HEK293 (cell line): Measurements from ENCODE around the gene ADAMTSL2.

Source experiments
- CTCF ChIA-PET: fragments of 350-600 bp; formaldehyde crosslinking; extraction: SDS; loops from one replicate; lab custom pipeline; 2021; ENCODE audit warnings: antibody characterized with exemption; lab: Yijun Ruan, JAX
- POLR2A ChIA-PET: fragments of 300-600 bp; formaldehyde crosslinking; extraction: SDS; loops from one replicate; lab custom pipeline; 2020; ENCODE audit warnings: antibody characterized with exemption, inconsistent platforms; lab: Yijun Ruan, JAX
- H3K27ac ChIP-seq: fragments of 200-500 bp; sonication (Bioruptor generic); 2 replicates; pipeline ENCODE4 v1.5.1; 2014; ENCODE audit warnings: low read depth, low read length, control low read depth, inconsistent platforms; ENCODE audit errors: extremely low read depth
- H3K36me3 ChIP-seq, 2 experiments: fragments of 200-500 bp in 1 of 2; sonication (Bioruptor generic) in 1 of 2; 1 replicate in 1 of 2; 2 replicates in 1 of 2; pipeline ENCODE4 v1.5.1; 2014 to 2017; ENCODE audit warnings: inconsistent platforms in 2 of 2, low read length in 2 of 2; ENCODE audit not compliant: control insufficient read depth in 2 of 2, insufficient read depth in 1 of 2
- H3K4me1 ChIP-seq: fragments of 200-500 bp; sonication (Bioruptor generic); 2 replicates; pipeline ENCODE4 v1.5.1; 2014; ENCODE audit warnings: mild to moderate bottlenecking, low read length, inconsistent platforms; ENCODE audit not compliant: control insufficient read depth, insufficient read depth
- H3K4me3 ChIP-seq: 2 replicates; pipeline ENCODE4 v1.5.1; 2011; ENCODE audit warnings: low read depth, mild to moderate bottlenecking, control low read depth, low read length, moderate library complexity
- H3K9me3 ChIP-seq: fragments of 200-500 bp; sonication (Bioruptor generic); 2 replicates; pipeline ENCODE4 v1.5.1; 2014; ENCODE audit warnings: low read depth, low read length, inconsistent platforms; ENCODE audit not compliant: control insufficient read depth, insufficient read depth
- BCL11B ChIP-seq: fragments of 450-650 bp; formaldehyde crosslinking; IDR thresholded peaks from 2 replicates; pipeline ENCODE4 v1.5.1; 2016; ENCODE audit warnings: low read depth, missing biosample characterization, missing genetic modification characterization
- HOXD13 ChIP-seq: sonication (generic); formaldehyde crosslinking; IDR thresholded peaks from 2 replicates; pipeline ENCODE4 v1.8.0; 2022; ENCODE audit warnings: missing genetic modification reagents, borderline replicate concordance
- MYNN ChIP-seq: fragments of 450-650 bp; formaldehyde crosslinking; IDR thresholded peaks from 2 replicates; pipeline ENCODE4 v1.5.1; 2016; ENCODE audit warnings: missing biosample characterization, missing genetic modification characterization, borderline replicate concordance
- SCRT2 ChIP-seq: fragments of 450-650 bp; formaldehyde crosslinking; IDR thresholded peaks from 2 replicates; pipeline ENCODE4 v1.5.1; 2016; ENCODE audit warnings: missing biosample characterization, missing genetic modification characterization
- SP3 ChIP-seq: fragments of 450-650 bp; formaldehyde crosslinking; IDR thresholded peaks from 2 replicates; pipeline ENCODE4 v1.5.1; 2016; ENCODE audit warnings: missing biosample characterization, missing genetic modification characterization
- YY1 ChIP-seq: fragments of 450-650 bp; formaldehyde crosslinking; IDR thresholded peaks from 2 replicates; pipeline ENCODE4 v1.5.1; 2018; ENCODE audit warnings: missing biosample characterization, missing genetic modification characterization
- ZNF112 ChIP-seq: fragments of 450-650 bp; formaldehyde crosslinking; IDR thresholded peaks from 2 replicates; pipeline ENCODE4 v1.5.0; 2017; ENCODE audit warnings: missing biosample characterization, missing genetic modification characterization
- ZNF146 ChIP-seq: fragments of 450-650 bp; formaldehyde crosslinking; IDR thresholded peaks from 2 replicates; pipeline ENCODE4 v1.5.1; 2016; ENCODE audit warnings: missing biosample characterization, missing genetic modification characterization
- ZNF157 ChIP-seq: fragments of 450-650 bp; formaldehyde crosslinking; IDR thresholded peaks from 2 replicates; pipeline ENCODE4 v1.5.1; 2016; ENCODE audit warnings: missing biosample characterization, missing genetic modification characterization
- ZNF202 ChIP-seq: fragments of 450-650 bp; formaldehyde crosslinking; IDR thresholded peaks from 2 replicates; pipeline ENCODE4 v1.5.1; 2016; ENCODE audit warnings: missing biosample characterization, missing genetic modification characterization, borderline replicate concordance
- ZNF23 ChIP-seq: fragments of 450-650 bp; formaldehyde crosslinking; IDR thresholded peaks from 2 replicates; pipeline ENCODE4 v1.5.1; 2016; ENCODE audit warnings: missing biosample characterization, missing genetic modification characterization, borderline replicate concordance
- ZNF529 ChIP-seq: fragments of 450-650 bp; formaldehyde crosslinking; IDR thresholded peaks from 2 replicates; pipeline ENCODE4 v1.5.1; 2017; ENCODE audit warnings: missing genetic modification characterization, missing biosample characterization; ENCODE audit not compliant: insufficient replicate concordance
- ZNF626 ChIP-seq: fragments of 450-650 bp; sonication (Bioruptor Pico); formaldehyde crosslinking; IDR thresholded peaks from 2 replicates; pipeline ENCODE4 v1.5.1; 2018; ENCODE audit warnings: missing biosample characterization, missing genetic modification characterization, inconsistent platforms
- ZNF670 ChIP-seq: fragments of 450-650 bp; formaldehyde crosslinking; IDR thresholded peaks from 2 replicates; pipeline ENCODE4 v1.5.1; 2016; ENCODE audit warnings: missing biosample characterization, missing genetic modification characterization, low read depth
- ZNF791 ChIP-seq: fragments of 450-650 bp; formaldehyde crosslinking; IDR thresholded peaks from 2 replicates; pipeline ENCODE4 v1.5.1; 2016; ENCODE audit warnings: missing biosample characterization, missing genetic modification characterization
- TF ChIP-seq, protein P1 (sequence below): fragments of 450-650 bp; formaldehyde crosslinking; IDR thresholded peaks from 2 replicates; pipeline ENCODE4 v1.5.1; 2016; ENCODE audit warnings: missing biosample characterization, missing genetic modification characterization
- TF ChIP-seq, protein P2 (sequence below): fragments of 450-650 bp; formaldehyde crosslinking; IDR thresholded peaks from 2 replicates; pipeline ENCODE4 v1.5.1; 2016; ENCODE audit warnings: missing biosample characterization, missing genetic modification characterization, low read depth
- TF ChIP-seq, protein P3 (sequence below): fragments of 450-650 bp; formaldehyde crosslinking; IDR thresholded peaks from 2 replicates; pipeline ENCODE4 v1.5.1; 2016; ENCODE audit warnings: missing biosample characterization, missing genetic modification characterization
- TF ChIP-seq, protein P4 (sequence below): fragments of 450-650 bp; formaldehyde crosslinking; IDR thresholded peaks from 2 replicates; pipeline ENCODE4 v1.5.1; 2016; ENCODE audit warnings: missing biosample characterization, missing genetic modification characterization

The ADAMTSL2 gene

DNA sequence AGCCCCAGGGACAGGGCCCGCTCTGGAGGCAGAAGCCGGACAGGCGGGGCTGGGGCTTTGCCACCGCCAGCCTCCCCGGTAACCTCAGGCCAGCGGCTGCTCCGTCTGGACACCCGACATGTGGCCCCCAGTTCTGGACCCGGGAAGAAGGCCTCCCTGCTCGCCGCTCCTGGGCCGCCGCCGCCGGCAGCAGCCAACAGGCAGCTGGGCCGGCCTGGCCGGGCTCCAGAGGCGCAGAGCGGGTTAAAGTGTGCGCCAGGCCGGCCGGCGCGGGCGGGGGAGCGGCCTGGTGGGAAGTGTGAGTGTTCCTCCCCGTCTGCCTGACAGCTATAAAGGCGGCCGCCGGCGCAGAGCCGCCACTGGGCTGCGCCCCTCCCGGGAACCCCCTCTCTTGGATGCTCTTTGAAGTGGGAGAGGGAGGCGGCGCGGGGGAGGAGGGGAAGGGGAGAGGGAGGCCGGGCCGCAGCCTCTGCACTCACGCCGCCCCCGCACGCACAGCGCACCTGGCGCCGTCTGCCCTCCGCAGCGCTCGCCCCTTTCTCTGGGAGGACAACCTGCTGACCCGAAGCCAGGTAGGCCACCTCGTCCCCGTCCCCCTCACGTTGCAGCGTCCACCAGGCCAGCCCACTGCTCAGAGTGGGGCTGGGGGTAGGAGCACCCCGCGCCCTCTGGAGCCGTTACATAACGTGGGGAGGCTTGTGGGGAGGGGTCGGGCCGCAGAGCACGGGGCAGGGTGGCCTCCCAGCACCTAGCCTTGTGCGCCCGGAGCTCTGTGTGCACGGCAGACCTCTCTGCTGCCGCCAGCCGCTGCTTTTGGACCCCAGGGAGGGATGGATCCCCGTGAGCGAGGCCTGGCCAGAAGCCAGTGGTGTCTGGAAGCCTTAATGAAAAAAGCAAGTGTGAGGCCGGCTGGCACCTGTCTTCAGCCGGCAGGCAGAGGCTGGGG is at the start of gene ADAMTSL2:
ADAMTSL2 (plus strand) TSS at position 359 of the 946 bp plus-strand sequence. CDS start 2,009 bp downstream, outside the sequence.
- ChIA-PET CTCF (interaction anchor here (0.5 to 3.3 kb wide), 12 partner anchors 9 to 432 kb away, joined by 3 to 36 read pairs (median 4); no protein-coding TSS in a partner anchor), POLR2A (no interaction called here)
- TF ChIP-seq ZNF146 (tag by site-specific recombination): no peak
- no peak for TF ChIP-seq MYNN
- no peak for TF ChIP-seq ZNF157 (tag by site-specific recombination)
- no peak for TF ChIP-seq ZNF670 (tag by site-specific recombination)
- no peak for TF ChIP-seq SCRT2 (tag by site-specific recombination)
- TF ChIP-seq ZNF112 (tag by site-specific recombination): no peak
- TF ChIP-seq, protein P1, sequence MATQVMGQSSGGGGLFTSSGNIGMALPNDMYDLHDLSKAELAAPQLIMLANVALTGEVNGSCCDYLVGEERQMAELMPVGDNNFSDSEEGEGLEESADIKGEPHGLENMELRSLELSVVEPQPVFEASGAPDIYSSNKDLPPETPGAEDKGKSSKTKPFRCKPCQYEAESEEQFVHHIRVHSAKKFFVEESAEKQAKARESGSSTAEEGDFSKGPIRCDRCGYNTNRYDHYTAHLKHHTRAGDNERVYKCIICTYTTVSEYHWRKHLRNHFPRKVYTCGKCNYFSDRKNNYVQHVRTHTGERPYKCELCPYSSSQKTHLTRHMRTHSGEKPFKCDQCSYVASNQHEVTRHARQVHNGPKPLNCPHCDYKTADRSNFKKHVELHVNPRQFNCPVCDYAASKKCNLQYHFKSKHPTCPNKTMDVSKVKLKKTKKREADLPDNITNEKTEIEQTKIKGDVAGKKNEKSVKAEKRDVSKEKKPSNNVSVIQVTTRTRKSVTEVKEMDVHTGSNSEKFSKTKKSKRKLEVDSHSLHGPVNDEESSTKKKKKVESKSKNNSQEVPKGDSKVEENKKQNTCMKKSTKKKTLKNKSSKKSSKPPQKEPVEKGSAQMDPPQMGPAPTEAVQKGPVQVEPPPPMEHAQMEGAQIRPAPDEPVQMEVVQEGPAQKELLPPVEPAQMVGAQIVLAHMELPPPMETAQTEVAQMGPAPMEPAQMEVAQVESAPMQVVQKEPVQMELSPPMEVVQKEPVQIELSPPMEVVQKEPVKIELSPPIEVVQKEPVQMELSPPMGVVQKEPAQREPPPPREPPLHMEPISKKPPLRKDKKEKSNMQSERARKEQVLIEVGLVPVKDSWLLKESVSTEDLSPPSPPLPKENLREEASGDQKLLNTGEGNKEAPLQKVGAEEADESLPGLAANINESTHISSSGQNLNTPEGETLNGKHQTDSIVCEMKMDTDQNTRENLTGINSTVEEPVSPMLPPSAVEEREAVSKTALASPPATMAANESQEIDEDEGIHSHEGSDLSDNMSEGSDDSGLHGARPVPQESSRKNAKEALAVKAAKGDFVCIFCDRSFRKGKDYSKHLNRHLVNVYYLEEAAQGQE (tag by site-specific recombination): no peak
- TF ChIP-seq, protein P2, sequence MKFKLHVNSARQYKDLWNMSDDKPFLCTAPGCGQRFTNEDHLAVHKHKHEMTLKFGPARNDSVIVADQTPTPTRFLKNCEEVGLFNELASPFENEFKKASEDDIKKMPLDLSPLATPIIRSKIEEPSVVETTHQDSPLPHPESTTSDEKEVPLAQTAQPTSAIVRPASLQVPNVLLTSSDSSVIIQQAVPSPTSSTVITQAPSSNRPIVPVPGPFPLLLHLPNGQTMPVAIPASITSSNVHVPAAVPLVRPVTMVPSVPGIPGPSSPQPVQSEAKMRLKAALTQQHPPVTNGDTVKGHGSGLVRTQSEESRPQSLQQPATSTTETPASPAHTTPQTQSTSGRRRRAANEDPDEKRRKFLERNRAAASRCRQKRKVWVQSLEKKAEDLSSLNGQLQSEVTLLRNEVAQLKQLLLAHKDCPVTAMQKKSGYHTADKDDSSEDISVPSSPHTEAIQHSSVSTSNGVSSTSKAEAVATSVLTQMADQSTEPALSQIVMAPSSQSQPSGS (tag by site-specific recombination): no peak
- no peak for TF ChIP-seq ZNF202 (tag by site-specific recombination)
- TF ChIP-seq ZNF529: no peak
- TF ChIP-seq ZNF23: no peak
- TF ChIP-seq SP3 (tag by site-specific recombination): no peak
- no peak for TF ChIP-seq HOXD13 (CRISPR knock-in tag)
- no peak for TF ChIP-seq ZNF626 (tag by site-specific recombination)
- no peak for TF ChIP-seq YY1 (tag by site-specific recombination)
- TF ChIP-seq BCL11B (tag by site-specific recombination): no peak
- H3K9me3 ChIP-seq: no peaks in the 10 kb centered on the region
- no peaks in the 10 kb centered on the region for H3K4me1 ChIP-seq
- no peak within 1 kb of the TSS for H3K4me3 ChIP-seq
- no peak within 1 kb of the TSS for H3K27ac ChIP-seq
- no peaks in the 10 kb centered on the region for H3K36me3 ChIP-seq

DNA sequence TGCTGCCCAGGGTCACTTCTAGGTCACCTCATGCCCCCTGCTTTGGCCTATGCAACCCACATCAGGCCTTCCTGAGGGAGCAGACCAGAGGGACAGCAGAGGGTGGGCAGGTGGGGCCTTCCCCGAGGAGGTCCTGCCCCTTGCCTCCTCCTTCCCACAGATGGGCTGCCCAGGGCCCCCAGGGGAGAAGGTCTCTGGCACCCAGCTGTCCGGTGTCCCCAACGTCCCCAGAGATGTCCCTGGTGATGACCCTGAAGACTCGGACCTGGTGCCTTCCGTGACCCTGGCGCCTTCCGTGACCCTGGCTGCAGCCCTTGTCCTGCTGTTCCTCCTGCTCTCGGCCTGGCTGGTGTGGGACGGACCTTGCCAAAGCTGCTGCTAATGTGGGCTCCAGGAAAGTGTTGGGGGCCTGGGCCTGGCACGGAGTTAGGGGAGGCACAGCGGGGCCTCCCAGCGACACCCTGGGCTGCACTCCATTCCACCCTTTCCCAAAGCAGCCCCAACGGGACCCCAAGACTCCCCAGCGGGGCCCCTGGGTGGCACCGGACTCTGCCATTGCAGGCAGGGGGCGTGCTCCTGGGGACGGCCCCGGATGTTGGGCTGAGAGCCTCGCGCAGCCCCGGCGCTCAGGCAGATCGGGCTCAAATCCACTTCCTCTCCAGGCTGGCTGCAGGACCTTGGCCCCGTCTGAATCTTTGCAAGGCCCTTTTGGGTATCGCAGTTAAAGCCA is 48.8 kb upstream of the ADAMTSL2 start:
- POLR2A ChIA-PET: interaction anchor here (1.4 kb wide), 2 partner anchors 110 to 126 kb away, joined by 3 read pairs; no protein-coding TSS in a partner anchor
- H3K4me1 ChIP-seq: no peaks in the 10 kb centered on the region
- TF ChIP-seq ZNF791 (tag by site-specific recombination): no peak
- TF ChIP-seq, protein P3, sequence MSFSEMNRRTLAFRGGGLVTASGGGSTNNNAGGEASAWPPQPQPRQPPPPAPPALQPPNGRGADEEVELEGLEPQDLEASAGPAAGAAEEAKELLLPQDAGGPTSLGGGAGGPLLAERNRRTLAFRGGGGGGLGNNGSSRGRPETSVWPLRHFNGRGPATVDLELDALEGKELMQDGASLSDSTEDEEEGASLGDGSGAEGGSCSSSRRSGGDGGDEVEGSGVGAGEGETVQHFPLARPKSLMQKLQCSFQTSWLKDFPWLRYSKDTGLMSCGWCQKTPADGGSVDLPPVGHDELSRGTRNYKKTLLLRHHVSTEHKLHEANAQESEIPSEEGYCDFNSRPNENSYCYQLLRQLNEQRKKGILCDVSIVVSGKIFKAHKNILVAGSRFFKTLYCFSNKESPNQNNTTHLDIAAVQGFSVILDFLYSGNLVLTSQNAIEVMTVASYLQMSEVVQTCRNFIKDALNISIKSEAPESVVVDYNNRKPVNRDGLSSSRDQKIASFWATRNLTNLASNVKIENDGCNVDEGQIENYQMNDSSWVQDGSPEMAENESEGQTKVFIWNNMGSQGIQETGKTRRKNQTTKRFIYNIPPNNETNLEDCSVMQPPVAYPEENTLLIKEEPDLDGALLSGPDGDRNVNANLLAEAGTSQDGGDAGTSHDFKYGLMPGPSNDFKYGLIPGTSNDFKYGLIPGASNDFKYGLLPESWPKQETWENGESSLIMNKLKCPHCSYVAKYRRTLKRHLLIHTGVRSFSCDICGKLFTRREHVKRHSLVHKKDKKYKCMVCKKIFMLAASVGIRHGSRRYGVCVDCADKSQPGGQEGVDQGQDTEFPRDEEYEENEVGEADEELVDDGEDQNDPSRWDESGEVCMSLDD (tag by site-specific recombination): no peak
- TF ChIP-seq, protein P4, sequence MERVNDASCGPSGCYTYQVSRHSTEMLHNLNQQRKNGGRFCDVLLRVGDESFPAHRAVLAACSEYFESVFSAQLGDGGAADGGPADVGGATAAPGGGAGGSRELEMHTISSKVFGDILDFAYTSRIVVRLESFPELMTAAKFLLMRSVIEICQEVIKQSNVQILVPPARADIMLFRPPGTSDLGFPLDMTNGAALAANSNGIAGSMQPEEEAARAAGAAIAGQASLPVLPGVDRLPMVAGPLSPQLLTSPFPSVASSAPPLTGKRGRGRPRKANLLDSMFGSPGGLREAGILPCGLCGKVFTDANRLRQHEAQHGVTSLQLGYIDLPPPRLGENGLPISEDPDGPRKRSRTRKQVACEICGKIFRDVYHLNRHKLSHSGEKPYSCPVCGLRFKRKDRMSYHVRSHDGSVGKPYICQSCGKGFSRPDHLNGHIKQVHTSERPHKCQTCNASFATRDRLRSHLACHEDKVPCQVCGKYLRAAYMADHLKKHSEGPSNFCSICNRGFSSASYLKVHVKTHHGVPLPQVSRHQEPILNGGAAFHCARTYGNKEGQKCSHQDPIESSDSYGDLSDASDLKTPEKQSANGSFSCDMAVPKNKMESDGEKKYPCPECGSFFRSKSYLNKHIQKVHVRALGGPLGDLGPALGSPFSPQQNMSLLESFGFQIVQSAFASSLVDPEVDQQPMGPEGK (tag by site-specific recombination): 0 out of 2 replicates have a peak, but pooled peaks have one; percentile 4

More for the DNA sequence above, 48.8 kb upstream of the ADAMTSL2 start:
- no peaks in the 10 kb centered on the region for H3K36me3 ChIP-seq
- H3K9me3 ChIP-seq: no peaks in the 10 kb centered on the region
- H3K27ac ChIP-seq: no peak overlapping the region
- CTCF ChIA-PET: interaction anchor here (0.7 to 4.5 kb wide), 35 partner anchors 9 to 510 kb away, joined by 3 to 69 read pairs (median 4); partner anchors contain the start of gene CACFD1
- H3K4me3 ChIP-seq: no peak overlapping the region
